OCI-LY3 (cell line): ENCODE data around the gene HOXB9.

Experiments used
- CTCF ChIP-seq: fragments of 200-600, 300-600 bp; sonication (generic); IDR thresholded peaks from 2 replicates; pipeline ENCODE4 v1.5.1; 2014; ENCODE audit warnings: antibody characterized with exemption, low read length, low read depth
- EZH2phosphoT487 ChIP-seq: fragments of 200-600 bp; shearing (Covaris generic); IDR thresholded peaks from 2 replicates; pipeline ENCODE4 v1.6.1; 2018; ENCODE audit warnings: antibody characterized with exemption, mixed run types, low read depth

GRCh38 chr17:48637323-48638260, 11.4 kb upstream of the HOXB9 start:
- TF ChIP-seq CTCF, result no peak
- TF ChIP-seq EZH2phosphoT487, result no peak
